ENCODE data around the gene OSBP2.

The OSBP2 gene

GRCh38 chr22:30802202-30803166 is 107.8 kb downstream of the OSBP2 start:
- peak; percentile 38 for DNase-seq (ENCODE audit: low read depth in 1 of 2, low spot score in 1 of 2)

- no peak for DNase-seq (ENCODE audit: low read depth in 1 of 2, low spot score in 1 of 2)
Measured at GRCh38 chr22:30803679-30804078, 109.0 kb downstream of the OSBP2 start.

GRCh38 chr22:30804626-30805025 is 110.0 kb downstream of the OSBP2 start:
- DNase-seq (ENCODE audit: low read depth in 1 of 2, low spot score in 1 of 2): no peak

- DNase-seq (ENCODE audit: low read depth in 1 of 2, low spot score in 1 of 2): no peak
Measured at GRCh38 chr22:30806391-30806861, 111.8 kb downstream of the OSBP2 start.

GRCh38 chr22:30809086-30809485 is 114.4 kb downstream of the OSBP2 start:
- no peak for DNase-seq (ENCODE audit: low read depth in 1 of 2, low spot score in 1 of 2)

- no peak for DNase-seq (ENCODE audit: low read depth in 1 of 2, low spot score in 1 of 2)
Measured at GRCh38 chr22:30810105-30810504, 115.4 kb downstream of the OSBP2 start.

- no peak for DNase-seq (ENCODE audit: low read depth in 1 of 2, low spot score in 1 of 2)
Measured at GRCh38 chr22:30813936-30814335, 119.3 kb downstream of the OSBP2 start.

GRCh38 chr22:30816413-30816812 is 121.7 kb downstream of the OSBP2 start:
- DNase-seq (ENCODE audit: low read depth in 1 of 2, low spot score in 1 of 2): no peak

- DNase-seq (ENCODE audit: low read depth in 1 of 2, low spot score in 1 of 2): no peak
Measured at GRCh38 chr22:30821381-30821780, 126.7 kb downstream of the OSBP2 start.

- no peak for DNase-seq (ENCODE audit: low read depth in 1 of 2, low spot score in 1 of 2)
Measured at GRCh38 chr22:30821863-30822215, 127.2 kb downstream of the OSBP2 start.

- no peak for DNase-seq (ENCODE audit: low read depth in 1 of 2, low spot score in 1 of 2)
Measured at GRCh38 chr22:30822216-30823014, 127.7 kb downstream of the OSBP2 start.

GRCh38 chr22:30823015-30823370 is 128.3 kb downstream of the OSBP2 start:
- DNase-seq (ENCODE audit: low read depth in 1 of 2, low spot score in 1 of 2): no peak

- DNase-seq (ENCODE audit: low read depth in 1 of 2, low spot score in 1 of 2): no peak
Measured at GRCh38 chr22:30824096-30824495, 129.4 kb downstream of the OSBP2 start.

GRCh38 chr22:30824711-30825110 is 130.0 kb downstream of the OSBP2 start:
- no peak for DNase-seq (ENCODE audit: low read depth in 1 of 2, low spot score in 1 of 2)

- no peak for DNase-seq (ENCODE audit: low read depth in 1 of 2, low spot score in 1 of 2)
Measured at GRCh38 chr22:30825711-30826505, 131.2 kb downstream of the OSBP2 start.

GRCh38 chr22:30826670-30827355 is 132.1 kb downstream of the OSBP2 start:
- no peak for DNase-seq (ENCODE audit: low read depth in 1 of 2, low spot score in 1 of 2)

- no peak for DNase-seq (ENCODE audit: low read depth in 1 of 2, low spot score in 1 of 2)
Measured at GRCh38 chr22:30827646-30828045, 133.0 kb downstream of the OSBP2 start.

GRCh38 chr22:30828187-30829155 is 133.8 kb downstream of the OSBP2 start:
- no peak for DNase-seq (ENCODE audit: low read depth in 1 of 2, low spot score in 1 of 2)

GRCh38 chr22:30829901-30830550 is 135.4 kb downstream of the OSBP2 start:
- DNase-seq (ENCODE audit: low read depth in 1 of 2, low spot score in 1 of 2): no peak

Data from activated CD4-positive, alpha-beta T cell treated with anti-CD3 and anti-CD28 coated beads, Interleukin-2, amount 50 U/mL, for 24 hours (primary cell).